CMK (cell line): ENCODE data around the gene GYS1.
"Not testable (repeated sequence)": the region's sequence is repeated elsewhere in the genome, so short reads cannot be mapped to it uniquely, and the experiment has no call there.

Experiments
- DNase-seq: peaks from one replicate; pipeline ENCODE4 v3.0.0-alpha.2; 2010; ENCODE audit warnings: low read depth

Gene GYS1

DNA sequence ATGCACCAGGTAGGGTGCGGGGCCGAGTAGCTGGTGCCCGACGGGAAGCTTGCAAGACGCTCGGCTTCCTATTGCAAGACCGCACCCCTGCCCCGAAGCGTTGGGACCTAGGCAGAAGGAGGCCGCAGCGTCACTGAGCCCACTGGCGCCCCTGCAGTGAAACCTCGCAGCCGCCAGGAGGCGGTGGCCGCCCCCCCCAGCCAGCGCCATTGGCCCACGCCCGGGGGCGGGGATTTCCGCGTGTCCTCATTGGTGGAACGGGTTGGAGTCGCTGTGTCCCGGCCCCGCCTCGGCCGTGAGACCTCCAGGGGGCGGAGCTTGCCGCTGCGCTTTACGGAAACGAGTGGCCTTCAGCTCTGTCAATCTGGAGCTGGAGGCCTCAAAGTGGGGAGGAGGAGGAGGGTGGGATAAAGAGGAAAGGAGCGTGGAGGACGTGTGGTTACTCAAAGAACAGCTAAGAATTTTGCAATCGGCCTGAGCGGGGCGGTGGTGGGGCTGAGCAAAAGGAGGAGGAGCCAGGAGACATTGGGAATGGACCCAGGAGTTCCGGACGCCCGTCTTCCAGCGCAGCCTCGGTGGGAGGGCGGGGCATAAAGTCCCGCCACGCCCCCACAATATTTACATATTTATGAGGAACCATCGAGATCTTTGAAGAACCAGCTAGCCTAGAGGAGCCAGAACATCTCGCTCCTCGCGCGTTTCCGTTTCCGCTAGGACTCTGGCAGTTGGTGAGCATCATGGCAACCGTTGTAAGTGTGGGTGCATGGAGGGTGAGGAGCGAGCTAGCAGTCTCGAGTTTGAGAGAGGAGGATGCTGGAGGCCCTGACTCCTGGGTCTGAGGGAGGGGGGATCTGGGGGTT lies at the start of gene GYS1, which contains the start of gene RUVBL2:
TSS of gene GYS1 (minus strand) at position 135 of the 860 bp plus-strand sequence. CDS start 197 bp downstream, outside the sequence.
TSS of gene RUVBL2 (plus strand) at position 713 of the 860 bp plus-strand sequence. CDS start at position 738, 25 bp downstream.
- peak; percentile 100 for DNase-seq

DNA sequence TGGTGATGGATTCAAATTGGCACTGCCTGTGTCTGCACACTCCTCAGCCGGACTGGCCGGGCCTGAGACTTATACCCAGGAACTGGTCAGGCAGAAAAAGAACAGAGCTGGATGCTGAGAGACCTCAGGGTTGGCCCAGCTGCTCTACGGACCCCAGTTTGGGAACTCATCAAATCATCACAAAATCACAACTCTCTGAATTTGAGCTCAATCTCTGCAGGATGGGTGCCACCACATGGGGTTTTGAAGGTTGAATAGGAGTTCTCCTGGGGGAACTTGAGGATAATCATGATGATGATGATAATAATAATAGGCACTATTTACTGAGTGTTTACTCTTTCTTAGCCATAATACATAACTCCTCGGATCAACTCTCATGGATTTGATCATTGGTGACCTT lies 49.6 kb upstream of the GYS1 start:
- DNase-seq = not testable (repeated sequence)

DNA sequence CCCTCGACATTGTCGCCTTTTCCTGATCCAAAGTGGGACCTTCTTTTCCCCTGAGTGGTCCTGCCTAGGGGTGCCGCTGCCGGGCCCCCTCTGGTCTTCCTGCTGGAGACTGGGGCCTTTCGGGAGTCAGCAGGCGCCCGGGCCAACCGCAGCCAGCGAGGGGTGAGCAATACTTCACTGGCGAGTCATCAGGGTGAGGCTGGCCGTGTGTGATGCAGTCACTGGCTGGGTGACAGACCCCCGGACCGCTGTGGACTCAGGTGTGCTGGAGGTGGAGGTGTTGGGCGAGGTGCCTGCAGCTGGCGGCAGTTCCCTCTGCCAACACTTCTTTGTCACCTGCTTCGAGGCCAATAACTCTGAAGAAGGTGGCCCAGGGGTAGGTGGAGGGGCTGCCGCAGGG lies 49.1 kb upstream of the GYS1 start:
- DNase-seq = no peak

DNA sequence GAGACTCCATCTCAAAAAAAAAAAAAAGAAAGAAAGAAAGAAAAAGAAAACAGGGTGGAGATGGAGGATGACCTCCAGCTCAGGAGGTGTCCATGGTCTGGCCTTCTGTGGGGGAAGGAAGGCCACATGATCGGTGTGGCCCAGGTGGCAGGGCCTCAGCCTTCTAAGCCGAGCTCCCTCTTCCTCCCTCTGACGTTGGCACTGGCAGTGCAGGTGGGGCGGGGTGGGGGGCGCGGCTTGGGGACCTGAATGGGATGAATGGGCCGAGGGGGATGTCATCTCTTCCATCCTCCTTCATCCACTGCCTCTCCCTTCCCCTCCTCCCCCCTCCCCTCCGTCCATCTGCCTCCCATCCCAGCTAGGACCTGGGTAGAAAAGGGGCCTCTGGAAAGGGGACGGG lies 46.6 kb upstream of the GYS1 start:
- DNase-seq = not testable (repeated sequence)

DNA sequence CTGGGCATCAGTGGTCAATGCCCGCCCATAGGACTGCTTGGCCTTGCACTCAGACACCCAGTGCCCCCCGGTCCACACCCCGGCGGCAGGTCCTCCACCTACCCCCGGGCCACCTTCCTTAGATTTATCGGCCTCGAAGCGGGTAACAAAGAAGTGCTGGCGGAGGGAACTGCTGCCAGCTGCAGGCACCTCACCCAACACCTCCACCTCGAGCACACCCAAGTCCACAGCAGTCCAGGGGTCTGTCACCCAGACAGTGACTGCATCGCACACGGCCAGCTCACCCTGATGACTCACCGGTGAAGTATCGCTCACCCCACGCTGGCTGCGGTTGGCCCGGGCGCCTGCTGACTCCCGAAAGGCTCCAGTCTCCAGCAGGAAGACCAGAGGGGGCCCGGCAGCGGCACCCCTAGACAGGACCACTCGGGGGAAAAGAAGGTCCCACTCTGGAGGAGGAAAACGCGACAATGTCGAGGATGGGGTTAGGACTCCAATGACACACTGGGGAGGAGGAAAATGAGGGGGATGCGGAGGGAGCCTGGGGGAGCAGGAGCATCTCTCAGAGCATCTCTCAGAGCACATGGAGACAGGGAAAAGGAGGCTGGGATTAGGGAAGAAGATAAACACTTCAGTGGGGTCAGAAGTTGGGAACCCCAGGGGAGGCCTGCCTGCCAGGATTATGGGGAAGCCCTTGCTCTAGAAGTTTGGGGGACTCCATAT lies 45.6 kb upstream of the GYS1 start:
- DNase-seq = not testable (repeated sequence)

DNA sequence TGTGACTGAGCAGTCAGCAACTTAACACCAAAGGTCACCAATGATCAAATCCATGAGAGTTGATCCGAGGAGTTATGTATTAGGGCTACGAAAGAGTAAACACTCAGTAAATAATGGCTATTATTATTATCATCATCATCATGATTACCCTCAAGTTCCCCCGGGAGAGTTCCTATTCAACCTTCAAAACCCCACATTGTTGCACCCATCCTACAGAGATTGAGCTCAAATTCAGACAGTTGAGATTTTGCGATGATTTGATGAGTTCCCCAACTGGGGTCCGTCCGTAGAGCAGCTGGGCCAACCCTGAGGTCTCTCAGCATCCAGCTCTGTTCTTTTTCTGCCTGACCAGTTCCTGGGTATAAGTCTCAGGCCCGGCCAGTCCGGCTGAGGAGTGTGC lies 45.0 kb upstream of the GYS1 start:
- DNase-seq = not testable (repeated sequence)

DNA sequence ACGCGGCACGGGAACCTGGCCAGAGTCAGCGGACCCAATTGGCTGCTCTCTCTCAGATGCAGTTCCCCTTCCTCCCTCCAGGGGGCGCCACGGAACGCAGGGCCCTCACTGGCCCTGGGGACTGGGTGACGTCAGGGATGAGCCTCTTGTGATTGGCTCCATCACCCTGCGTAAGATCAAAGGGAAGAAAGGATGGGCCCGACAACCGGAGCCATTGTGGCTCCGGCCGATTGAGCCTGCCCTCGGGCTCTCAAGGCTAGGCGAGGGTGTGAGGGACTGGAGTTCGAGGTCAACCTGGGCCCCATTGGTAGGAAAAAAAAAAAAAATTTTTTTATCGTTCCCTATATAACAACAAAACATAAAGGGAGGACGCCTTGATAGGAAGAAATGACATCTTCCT lies 43.7 kb upstream of the GYS1 start, which contains the start of gene CGB1:
TSS of gene CGB1 (minus strand) at position 81 of the 400 bp plus-strand sequence. CDS start 184 bp downstream, outside the sequence.
- DNase-seq = not testable (repeated sequence)

DNA sequence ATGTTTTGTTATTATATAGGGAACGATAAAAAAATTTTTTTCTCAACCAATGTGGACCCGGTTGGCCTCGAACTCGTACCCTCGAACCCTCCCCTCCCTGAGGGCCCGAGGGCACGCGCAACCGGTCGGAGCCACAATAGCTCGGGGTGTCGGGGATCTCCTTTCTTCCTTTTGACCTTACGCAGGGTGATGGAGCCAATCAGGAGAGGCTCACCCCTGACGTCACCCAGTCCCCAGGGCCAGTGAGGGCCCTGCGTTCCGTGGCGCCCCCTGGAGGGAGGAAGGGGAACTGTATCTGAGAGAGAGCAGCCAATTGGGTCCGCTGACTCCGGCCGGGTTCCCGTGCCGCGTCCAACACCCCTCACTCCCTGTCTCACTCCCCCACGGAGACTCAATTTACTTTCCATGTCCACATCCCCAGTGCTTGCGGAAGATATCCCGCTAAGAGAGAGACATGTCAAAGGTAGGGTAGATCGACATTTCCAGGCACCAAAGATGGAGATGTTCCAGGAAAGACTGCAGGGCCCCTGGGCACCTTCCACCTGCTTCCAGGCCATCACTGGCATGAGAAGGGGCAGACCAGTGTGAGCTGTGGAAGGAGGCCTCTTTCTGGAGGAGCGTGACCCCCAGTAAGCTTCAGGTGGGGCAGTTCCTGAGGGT lies 38.7 kb upstream of the GYS1 start, which contains the start of gene CGB2:
TSS of gene CGB2 (plus strand) at position 249 of the 660 bp plus-strand sequence. CDS start at position 455, 206 bp downstream.
- DNase-seq = not testable (repeated sequence)

DNA sequence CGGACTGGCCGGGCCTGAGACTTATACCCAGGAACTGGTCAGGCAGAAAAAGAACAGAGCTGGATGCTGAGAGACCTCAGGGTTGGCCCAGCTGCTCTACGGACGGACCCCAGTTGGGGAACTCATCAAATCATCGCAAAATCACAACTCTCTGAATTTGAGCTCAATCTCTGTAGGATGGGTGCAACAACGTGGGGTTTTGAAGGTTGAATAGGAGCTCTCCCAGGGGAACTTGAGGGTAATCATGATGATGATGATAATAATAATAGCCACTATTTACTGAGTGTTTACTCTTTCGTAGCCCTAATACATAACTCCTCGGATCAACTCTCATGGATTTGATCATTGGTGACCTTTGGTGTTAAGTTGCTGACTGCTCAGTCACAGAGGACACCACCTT lies 37.2 kb upstream of the GYS1 start:
- not testable (repeated sequence) for DNase-seq

DNA sequence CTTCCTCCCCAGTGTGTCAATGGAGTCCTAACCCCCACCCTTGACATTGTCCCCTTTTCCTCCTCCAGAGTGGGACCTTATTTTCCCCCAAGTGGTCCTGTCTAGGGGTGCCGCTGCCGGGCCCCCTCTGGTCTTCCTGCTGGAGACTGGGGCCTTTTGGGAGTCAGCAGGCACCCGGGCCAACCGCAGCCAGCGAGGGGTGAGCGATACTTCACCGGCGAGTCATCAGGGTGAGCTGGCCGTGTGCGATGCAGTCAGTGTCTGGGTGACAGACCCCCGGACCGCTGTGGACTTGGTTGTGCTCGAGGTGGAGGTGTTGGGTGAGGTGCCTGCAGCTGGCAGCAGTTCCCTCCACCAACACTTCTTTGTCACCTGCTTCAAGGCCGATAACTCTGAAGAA lies 36.6 kb upstream of the GYS1 start:
- DNase-seq = not testable (repeated sequence)

DNA sequence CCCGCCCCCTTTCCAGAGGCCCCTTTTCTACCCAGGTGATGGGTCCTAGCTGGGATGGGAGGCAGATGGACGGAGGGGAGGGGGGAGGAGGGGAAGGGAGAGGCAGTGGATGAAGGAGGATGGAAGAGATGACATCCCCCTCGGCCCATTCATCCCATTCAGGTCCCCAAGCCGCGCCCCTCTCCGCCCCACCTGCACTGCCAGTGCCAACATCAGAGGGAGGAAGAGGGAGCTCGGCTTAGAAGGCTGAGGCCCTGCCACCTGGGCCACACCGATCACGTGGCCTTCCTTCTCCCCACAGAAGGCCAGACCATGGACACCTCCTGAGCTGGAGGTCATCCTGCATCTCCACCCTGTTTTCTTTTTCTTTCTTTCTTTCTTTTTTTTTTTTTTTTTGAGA lies 35.6 kb upstream of the GYS1 start:
- not testable (repeated sequence) for DNase-seq

DNA sequence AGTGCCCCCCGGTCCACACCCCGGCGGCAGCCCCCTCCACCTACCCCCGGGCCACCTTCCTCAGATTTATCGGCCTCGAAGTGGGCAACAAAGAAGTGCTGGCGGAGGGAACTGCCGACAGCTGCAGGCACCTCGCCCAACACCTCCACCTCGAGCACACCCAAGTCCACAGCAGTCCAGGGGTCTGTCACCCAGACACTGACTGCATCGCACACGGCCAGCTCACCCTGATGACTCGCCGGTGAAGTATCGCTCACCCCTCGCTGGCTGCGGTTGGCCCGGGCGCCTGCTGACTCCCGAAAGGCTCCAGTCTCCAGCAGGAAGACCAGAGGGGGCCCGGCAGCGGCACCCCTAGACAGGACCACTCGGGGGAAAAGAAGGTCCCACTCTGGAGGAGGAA lies 32.5 kb upstream of the GYS1 start:
- DNase-seq = not testable (repeated sequence)

DNA sequence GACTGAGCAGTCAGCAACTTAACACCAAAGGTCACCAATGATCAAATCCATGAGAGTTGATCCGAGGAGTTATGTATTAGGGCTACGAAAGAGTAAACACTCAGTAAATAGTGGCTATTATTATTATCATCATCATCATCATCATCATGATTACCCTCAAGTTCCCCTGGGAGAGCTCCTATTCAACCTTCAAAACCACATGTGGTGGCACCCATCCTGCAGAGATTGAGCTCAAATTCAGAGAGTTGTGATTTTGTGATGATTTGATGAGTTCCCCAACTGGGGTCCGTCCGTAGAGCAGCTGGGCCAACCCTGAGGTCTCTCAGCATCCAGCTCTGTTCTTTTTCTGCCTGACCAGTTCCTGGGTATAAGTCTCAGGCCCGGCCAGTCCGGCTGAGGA lies 32.0 kb upstream of the GYS1 start:
- not testable (repeated sequence) for DNase-seq

DNA sequence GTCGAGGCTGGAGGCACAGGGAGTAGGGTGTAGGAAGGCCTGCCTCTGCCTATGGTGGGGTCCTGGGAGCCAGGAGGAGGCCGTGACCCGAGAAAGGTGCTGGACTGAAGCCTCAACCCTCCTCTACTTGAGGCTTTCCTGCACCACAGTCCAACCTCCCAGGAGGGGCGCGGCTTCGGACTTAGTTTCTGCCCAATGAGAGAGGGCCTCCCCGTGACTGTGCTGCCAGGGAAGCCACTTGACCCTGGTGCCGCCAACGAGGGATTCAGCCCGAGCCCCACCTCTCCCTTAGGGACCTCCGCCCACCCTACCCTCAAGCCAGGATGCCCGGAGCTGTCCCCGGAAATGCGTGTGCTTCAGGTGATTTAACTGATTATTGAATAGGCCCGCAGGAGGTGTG lies 31.1 kb upstream of the GYS1 start, which contains the start of gene CGB3:
TSS of gene CGB3 (minus strand) at position 101 of the 400 bp plus-strand sequence. CDS start 362 bp downstream, outside the sequence.
- DNase-seq = not testable (repeated sequence)

DNA sequence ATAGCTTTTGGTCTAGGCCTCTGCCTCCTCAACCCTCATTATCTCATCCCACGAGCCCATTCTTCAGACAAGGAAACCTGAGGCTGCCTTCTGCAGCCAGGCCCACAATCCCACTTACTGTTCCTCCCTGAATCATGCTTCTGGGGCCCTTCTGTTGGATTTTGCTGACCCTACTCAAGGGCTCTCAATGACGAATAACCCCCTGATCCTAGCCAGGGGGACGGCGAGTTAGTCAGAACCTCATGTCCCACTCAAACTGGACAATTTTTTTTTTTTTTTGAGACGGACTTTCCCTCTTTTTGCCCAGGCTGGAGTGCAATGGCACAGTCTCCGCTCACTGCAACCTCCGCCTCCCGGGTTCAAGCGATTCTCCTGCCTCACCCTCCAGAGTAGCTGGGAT lies 29.0 kb upstream of the GYS1 start:
- no peak for DNase-seq

DNA sequence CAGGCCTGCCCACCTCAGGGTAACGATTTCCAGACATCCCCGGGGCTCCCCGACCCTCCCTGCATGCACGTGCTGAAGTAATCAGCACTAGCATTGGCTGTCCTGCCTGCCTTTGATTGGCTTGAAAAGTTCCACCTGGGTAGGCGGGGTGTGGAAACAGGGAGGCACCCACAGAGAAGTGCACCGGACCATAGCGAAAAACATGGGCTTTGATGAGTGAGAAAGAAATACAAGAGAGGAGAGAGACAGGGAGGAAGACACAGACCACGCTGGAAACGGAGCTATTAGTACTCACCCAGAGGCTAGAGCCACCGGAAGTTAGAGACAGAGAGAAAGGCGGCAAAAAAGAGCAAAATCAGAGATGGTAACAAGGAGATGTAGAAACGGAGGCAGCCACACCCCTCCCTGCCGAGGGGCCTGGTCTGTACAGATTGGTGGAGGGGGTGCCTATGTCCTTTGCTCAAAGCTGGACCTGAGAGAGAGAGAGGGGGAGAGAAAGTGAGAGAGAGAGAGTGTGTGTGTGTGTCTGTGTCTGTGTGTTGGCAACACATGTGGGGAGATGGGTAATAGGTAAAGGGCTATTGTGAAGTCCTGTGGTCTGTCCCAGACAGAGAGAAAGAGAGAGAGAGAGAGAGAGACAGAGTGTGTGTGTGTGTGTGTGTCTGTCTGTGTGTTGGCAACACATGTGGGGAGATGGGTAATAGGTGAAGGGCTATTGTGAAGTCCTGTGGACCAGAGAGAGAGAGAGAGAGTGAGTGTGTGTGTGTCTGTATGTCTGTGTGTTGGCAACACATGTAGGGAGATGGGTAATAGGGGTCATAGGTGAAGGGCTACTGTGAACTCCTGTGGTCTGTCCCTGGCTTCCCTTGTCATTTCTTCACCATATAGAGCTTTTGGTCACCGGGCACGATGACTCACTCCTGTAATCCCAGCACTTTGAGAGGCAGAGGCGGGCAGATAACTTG lies 28.1 kb upstream of the GYS1 start:
- DNase-seq = no peak

DNA sequence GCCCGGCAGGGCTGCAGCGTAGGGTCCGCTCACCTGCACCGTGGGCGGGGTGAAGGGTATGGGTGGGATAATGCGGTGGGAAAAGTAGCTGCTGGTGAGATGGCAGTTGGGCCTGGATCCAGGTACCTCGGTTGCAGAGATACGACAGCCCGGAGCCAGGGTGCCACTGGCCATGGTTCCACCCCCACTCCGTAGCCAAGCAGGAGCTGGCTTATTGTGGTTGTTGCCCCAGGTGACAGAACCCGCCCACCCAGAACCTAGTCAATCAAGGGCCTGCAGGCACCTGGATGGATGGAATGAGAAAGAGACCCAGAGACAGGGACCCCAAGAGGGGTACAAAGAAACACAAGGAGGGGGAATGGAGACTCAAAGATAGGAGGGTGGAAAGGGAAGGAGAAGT lies 27.2 kb upstream of the GYS1 start:
- no peak for DNase-seq

DNA sequence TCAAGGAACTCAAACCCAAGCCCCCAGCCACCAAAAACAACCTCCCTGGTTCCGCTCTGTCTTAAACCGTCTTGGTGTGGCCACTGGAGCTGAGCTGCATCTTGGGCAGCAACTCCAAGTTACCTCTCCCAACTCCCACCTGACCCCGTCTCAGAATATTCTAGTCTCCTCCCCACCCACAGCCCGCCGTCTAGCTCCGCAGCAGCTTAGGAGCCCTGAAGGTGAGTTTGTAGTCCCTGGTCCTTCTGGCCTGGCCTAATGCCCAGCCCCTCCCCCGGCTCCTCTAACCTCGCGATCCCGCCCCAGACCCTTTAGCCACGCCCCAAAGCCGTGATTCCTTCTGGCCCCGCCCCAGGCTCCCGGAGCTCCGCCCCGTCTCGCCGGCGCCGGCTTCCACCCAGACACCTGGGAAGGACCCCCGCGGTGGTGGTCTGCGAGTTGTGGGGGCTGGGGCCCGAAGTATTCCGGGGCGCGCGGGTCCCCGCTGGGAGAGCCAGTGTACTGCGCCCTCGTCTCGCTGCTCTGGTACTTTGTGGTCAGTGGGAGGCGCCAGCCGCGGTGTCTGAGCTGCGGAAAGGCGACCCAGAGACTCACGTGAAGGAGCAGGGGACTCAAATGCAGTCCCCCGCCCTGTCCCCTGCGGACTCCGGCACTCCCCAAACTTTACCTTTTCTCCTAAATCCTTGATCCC lies 26.3 kb upstream of the GYS1 start:
- no peak for DNase-seq

DNA sequence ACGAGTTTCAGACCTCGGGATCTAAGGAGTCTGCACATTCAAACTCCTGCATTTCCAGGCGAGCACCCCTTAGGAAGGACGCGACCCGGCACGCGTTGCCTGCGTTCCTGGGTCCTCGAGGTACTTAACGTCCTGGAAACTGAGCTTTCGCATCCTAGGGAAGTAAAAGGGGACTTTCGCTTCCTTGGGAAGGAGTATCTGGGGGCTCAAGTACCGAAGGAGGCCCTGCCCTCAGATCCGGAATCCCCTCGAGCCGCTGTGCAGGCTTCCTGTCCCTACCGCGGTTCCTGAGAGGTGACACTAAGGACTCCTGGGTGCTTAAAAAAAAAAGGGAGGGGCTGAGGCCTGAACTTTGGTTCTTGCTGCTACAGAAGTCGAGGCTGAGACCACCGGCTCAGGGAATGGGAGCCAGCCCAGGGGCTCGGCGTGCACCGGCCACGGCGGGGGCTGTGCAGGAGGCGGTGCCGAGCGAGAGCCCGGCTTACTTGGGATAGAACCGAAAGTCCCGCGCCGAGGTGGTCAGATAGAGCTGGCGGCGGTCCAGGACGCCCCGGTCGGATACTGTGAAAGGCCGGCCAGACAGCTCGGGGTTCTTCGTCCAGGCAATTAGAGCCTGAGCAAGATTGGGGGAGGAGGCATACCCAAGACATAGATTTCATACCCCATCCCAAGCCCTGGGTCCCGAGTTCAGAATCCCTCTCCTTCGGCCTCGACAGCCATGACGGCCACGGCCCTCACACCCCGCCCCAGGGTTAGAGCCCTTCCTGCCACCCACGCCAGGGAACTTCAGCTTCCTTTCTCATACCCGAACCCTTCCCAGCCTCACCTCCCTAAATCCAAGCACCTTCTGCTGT lies 25.5 kb upstream of the GYS1 start:
- DNase-seq = not testable (repeated sequence)
